M059J (cell line): ENCODE measurements around the gene IGSF8. TPM values are rescaled to one million over a fixed set of nuclear protein-coding genes. Genes with fewer than 3 reads are reported as not detected.

ENCODE experiments used
- DNase-seq: peaks from one replicate; pipeline ENCODE4 v3.0.0-alpha.2; 2012; ENCODE audit warnings: low read depth
- total RNA-seq: library from RNA; depleted of rRNA; stranded (reverse); fragments of >200 nt; shearing (Covaris generic); gene quantifications from 2 replicates; pipeline ENCODE4 v1.2.3, GENCODE V29; 2014

Gene IGSF8
- total RNA-seq, 1 experiment from 2014 or later = 29.9 TPM

DNA sequence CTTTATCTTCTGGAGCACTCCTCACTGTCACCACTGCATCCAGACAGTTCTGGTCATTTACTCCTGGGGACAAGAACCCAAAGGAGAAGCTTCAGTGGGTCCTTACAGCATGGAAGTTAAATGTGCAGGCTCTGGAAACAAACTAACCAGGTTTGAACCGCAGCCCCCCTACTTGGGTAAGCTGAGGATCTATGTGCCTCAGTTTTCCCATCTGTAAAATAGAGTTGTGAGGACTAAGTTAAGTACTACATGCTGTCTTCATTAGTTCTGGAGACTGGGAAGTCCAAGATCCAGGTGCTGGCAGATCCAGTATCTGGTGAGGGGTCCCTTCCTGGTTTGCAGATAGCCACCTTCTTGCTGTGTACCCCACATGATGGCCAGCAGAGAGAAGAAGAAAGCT lies 9.1 kb upstream of the IGSF8 start:
- DNase-seq = no peak

- no peak for DNase-seq
Observed at GRCh38 chr1:160105155-160105554, 6.7 kb upstream of the IGSF8 start.

GRCh38 chr1:160104486-160104885 lies 6.1 kb upstream of the IGSF8 start:
- DNase-seq = no peak

GRCh38 chr1:160103658-160104408 lies 5.4 kb upstream of the IGSF8 start:
- DNase-seq = no peak

DNA sequence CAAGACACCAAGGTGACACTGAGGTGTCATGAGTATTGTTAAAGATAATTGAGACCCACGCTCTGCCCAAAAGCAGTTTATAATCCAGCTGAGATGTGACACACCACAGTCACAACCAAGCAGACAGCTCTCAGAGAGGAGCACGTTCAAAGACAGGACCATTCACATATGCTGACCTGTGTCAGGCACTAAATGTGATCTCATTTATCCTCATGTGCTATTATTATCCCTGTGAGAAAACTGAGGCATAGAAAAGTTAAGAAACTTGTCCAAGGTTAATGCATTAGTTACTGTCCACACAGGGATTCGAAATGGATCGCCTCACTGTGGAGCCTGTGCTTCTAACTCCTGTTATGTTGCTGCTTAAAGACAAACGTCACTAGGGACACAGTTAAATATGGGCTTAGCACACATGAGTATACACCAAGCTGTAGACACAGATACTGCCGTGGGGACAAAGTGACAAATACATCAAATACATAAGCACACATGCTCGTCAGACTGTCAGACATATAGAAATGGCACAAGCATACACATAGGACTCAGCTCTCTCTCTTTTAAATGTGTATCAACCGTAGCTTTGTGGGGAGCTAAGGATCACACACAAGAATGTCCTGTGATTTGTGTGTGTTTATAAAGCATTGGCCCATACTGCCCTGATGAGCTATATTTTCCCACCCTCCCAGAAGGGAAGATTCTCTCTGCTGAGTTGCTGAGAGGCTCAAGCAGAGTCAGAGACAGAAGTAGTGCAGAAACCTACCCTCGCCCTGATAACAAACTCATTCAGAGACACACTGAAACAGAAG lies 3.5 kb upstream of the IGSF8 start:
- DNase-seq = no peak

DNA sequence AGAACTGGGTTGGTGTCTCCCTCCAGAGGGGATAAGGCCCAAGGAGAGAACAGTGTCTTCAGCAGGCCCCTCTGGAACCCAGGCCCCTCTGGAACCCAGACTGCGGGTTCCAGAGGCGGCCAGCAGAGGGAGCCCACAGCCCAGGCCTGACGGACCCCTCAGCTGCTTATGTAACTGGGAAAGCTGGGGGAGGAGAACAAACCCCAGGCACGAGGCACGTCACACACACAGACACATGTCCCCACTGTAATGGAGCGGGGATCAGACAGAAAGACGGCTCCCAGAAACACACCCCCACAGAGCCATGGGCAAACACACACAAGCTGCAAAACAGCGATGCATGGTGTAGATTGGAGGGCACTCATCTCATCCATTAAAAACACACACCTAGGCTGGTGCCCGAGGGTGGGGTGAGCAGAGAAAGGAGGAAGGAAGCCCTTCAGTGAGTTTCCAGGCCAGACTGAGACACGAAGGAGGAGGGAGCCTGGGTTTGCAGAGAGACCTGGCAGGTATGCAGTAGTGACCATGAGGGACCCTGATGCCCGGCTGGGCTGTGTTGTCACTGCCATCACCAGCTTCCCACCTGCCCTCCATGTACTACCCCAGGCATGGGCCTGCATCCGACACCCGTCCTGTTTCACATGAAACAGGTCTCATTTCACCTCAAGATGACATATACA lies 2.8 kb upstream of the IGSF8 start:
- peak; percentile 73 for DNase-seq

GRCh38 chr1:160099716-160100375 lies 1.4 kb upstream of the IGSF8 start:
- no peak for DNase-seq

GRCh38 chr1:160098852-160099561 lies 588 bp upstream of the IGSF8 start:
- peak; percentile 87 for DNase-seq

DNA sequence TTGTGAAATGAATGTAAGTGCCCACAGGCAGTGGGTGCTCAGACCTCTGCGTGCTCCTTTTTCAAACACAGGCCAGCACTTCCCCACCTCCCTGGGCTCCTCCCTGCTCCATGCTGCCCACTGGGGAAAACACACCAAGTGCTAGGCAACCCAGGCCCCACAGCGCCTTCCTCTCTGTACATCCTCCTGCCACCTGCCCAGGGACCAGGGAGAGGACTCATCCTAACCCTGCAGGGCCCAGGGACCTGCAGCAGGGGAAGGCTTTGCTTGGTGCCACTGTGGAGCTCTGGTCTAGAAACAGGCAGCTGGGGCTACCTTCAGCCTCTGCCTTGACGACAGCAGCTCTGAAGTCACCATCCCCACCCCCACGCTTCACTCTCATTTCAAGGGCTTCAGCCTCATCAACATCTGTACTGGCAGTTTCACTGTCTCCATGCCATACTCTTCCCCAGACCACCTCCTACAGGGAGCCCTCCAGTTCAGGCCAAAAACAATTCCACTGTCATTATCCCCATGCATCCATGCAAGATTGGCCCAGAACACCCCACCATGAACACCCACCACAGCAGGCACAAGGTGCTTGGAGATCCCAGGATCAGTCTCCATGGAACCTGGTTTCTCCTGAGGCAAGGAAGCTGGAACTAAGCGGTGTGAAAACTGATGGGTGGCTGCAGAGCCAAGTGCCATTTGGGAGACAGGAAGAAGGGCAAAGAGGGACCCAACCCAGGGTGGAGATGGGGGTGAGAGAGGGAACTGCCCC lies 1.1 kb downstream of the IGSF8 start:
- no peak for DNase-seq

DNA sequence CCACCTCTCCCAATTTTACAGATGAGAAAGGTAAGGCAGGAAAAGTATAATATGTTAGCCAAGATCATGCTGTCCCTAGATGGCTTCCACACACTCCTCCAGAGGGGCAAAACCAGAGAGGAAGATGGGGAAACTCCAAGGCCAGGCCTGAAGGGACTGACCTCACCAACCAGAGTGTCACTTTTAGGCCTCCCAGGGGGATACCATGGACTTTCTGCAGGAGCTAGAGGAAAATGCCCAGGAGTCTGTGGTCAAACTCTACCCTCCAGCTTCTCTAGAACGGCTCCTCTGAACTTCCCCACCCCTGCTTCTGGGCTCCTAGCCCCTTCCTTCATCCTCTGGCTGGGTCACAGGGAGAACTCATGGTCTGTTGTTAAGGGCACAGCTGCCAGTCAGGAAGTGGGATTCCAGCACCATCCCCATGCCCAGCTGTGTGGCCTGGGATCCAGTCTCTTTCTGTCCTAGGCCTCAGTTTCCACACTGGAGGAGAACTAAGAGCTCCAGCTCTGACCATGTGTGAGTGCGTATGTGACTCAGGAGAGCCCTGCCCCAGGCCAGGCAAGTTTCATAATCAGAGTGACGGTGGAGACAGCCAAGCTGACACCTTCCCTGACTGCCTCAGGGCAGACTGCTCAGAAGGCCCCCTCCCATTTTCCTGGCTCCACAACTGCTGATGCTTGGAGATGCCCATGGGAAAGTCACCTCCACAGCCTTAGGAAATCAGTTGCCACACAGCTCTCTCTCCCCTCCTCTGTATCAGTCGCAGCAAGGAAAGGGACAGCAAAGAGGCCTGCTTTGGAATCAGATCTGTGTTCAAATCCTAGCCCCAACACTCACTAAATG lies 1.9 kb downstream of the IGSF8 start:
- peak; percentile 86 for DNase-seq

DNA sequence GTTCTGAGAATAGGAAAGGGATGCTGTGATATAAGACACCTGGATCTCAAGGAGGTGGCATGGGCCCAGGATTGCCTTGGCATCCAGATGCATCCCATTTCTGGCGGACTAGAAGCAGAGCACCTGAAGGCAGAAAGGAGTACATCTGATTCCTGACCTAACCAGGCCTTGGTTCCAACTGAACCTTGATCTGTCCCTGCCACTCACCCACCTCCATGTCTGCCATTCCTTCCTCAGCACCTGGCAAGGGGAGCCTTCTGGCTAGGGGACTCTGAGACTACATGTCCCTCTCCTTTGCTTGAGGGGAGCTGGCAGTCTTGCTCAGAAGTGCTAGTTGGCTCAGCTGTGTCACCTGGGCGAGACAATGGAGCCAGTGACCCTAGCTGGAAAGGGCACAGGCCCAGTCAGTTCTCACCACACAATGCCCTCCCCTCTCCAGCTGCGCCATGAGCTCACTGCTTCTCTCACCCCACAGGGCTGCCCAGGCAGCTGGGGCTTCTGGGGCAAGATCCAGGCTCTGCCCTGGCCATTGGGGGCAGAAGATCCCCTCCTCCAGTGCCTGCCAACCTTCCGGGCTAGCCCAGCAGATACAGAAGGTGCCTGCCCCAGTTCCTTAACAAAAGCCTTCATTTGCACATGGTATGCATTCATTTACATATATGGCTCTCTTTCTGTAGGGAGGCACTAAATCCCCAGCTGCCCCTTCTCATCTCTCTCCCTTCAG lies 2.9 kb downstream of the IGSF8 start:
- DNase-seq = no peak

GRCh38 chr1:160094806-160095205 lies 3.6 kb downstream of the IGSF8 start:
- no peak for DNase-seq

DNA sequence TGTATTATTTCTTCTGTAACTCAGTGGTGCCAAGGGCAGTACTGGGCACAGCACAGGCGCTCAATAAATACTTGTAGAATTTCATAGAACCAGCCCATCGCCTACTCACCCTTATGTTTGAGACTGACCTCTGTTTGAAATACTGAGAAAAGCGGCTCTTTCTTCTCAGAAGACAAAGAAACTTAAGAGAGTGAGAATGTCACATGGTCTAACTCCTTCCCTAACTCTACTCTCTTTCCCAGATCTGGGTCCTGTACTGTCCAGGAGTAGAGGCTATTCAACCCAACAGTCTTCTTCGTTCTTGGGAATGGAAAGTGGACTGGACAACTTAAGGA lies 4.2 kb downstream of the IGSF8 start:
- no peak for DNase-seq

- no peak for DNase-seq
Observed at GRCh38 chr1:160093624-160094290, 4.7 kb downstream of the IGSF8 start.

DNA sequence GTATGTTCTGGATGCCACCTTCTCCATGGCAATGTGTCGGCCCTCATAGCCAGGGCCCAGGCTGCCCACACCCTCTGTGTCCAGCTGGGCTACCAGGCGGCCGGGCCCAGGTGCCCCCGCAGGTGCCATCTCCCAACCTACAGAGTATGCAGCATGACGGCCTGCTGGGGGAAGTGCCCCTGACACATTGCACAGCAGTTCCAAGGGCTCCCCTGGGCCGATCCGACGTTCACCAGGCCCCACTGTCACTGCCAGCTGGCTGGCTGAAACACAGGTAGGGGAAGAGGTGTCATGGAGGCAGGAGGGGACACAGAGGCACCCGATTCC lies 5.4 kb downstream of the IGSF8 start:
- no peak for DNase-seq

DNA sequence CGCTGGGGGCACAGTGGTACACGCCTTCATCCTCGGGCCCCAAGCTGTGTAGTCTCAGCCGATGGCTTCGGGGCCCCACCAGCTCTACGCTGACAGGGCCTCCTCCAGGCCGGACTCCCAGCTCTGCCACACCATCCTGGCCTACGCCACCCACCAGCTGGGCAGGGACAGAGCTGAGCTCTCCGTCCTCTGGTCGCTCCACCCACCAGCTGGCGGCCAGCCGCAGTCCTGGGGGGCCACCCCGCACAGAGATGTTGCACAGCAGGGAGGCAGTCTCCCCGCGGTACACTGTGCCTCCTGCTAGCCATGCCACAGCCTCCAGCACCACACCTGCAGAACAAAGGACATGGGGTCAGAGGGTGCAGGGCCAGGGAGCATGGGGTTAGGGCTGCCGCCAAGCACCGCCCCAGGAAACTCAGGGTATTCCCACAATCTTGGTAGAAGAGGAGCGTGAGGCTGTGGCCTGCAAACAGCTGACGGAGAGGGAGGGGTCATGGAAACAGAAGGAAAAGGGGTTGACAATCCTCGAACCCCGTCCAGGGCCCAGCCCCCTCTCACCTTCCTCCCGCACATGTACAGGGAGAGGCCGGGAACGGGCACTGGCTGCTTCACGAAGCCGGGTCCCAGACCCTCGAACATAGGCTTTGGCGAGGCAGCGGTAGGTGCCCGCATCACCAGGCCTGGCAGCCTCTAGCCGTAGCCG lies 5.9 kb downstream of the IGSF8 start:
- DNase-seq = no peak

DNA sequence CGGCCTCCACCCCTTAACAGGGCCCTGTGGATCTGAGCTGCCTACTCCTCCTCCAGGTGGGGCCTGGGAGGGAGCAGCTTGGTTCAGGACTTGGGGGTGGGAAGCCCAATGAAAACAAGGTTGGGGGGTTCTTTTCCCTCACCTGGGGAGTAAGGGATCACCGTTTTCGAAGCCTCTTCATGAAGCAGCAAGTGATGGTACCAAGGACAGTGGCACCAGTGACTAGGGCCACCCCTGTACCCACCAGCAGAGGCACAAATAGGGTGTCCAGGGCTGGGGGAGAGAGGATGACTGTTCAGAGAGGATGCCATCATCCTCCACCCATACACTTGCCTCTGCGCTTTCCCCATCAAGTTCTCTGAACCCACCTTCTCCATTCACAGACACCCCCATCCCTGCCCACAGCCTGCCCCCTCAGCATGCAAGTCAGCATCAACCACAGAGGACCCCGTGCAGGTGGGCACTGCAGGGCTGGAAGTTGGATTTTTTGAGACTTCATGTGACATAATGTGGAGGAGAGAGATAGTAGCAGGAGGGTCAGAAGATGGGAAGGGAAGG lies 6.7 kb downstream of the IGSF8 start:
- no peak for DNase-seq

GRCh38 chr1:160090760-160091159 lies 7.7 kb downstream of the IGSF8 start:
- no peak for DNase-seq
